Superior temporal gyrus (tissue), 1 donor: ENCODE results near the gene METTL16.

Experiments
- DNase-seq: peaks from one replicate; pipeline ENCODE4 v3.0.0-alpha.2; 2016; ENCODE audit errors: extremely low spot score

Gene METTL16

DNA sequence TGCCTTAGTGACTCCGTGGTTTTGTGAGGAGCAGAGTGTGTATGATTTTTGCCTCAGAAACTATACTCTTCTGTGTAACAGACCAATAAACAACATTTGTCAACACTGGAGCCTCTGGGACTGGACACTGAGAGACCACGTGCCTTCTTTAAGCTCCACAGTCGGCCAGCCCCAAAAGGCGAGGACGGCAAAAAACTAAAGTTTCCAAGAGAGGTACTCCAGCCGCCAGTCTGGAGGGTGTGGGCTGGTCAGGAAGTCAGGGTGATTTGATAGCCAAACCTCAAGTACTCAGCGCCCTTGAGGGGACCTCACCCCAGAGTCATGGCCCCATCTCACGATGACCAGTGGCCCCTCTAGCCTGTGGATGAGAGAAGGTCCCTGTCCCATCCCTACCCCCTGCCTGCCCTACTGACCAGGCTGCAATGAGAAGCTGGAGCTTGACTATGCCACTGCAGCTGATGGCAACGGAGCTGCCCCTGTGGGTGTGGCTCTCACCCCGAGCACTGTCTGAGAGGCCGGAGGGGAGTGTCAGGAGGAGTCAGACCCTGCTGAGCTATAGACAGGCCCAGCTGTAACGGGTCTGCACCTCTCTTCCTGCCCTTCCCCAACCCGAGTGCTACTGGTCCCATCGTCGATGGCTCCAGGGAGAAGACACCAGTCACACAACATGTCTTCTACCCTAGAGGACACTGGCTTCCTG lies 130.6 kb downstream of the METTL16 start:
- no peak for DNase-seq

DNA sequence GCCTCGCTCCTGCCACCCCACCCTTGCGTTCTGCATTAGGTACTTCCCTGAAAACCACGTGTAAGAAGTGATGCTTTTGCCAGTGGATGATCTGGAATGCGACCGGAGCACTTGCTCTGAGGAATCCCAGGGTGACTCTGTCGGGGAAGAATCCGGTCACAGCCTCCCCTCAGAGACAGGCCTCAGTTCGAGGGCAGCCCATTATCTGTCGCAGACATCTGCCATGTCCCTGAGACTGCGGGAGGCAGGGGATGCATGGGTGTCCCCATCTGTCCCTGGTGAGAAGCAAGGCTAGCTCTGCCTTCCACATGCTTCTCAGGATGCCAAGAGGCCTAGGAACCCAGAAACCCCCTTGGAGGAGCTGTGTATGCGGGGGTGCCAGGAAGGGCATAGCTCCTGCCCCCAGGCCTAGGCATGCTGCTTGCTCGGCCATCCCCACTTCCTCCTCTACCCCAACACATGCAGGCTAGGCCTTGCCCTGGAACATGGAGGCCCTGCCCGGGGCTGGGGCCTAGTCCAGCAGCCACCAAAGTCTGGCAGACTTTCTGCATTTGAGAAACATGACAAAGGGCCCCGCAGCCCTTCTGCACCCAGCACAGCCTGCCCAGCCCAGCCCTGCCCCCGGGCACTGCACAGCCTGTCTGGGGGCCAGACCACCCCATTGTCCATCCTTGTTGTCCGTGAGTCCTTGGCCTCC lies 131.3 kb downstream of the METTL16 start:
- no peak for DNase-seq

DNA sequence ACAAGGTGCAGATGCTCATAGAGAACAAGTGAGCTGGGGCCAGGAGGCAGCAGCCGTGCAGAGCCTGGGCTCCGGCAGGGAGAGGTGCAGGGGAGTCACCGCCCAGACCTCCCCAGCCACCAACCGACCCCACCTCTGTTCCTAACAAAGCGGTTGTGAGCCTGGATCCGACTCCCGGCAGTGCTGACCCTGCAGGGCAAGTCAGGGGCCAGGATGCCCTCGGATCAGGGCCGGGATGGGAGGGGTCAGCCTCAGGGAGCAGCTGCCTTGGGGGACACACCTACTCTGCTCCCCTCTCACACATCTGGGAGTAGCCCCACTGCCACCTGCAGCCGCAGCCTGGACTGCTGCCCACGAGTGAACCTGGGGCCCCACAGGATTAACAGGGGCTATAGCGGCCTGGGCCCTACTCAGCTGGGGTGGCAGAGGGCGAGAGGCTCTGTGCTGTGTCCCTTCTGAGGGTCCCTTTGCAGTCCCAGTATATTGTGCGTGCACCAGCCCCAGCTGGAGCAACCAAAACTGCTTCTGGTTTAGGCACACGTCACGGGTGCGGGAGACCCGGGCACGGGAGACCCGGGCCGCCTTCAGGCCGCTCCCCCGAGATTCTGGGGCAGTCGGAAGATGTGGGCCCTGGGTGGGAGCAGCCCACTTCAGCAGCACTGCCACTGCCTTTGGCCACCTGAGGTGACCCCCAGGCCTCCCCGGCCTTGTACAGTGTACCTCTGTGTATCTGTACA lies 132.0 kb downstream of the METTL16 start:
- no peak for DNase-seq

DNA sequence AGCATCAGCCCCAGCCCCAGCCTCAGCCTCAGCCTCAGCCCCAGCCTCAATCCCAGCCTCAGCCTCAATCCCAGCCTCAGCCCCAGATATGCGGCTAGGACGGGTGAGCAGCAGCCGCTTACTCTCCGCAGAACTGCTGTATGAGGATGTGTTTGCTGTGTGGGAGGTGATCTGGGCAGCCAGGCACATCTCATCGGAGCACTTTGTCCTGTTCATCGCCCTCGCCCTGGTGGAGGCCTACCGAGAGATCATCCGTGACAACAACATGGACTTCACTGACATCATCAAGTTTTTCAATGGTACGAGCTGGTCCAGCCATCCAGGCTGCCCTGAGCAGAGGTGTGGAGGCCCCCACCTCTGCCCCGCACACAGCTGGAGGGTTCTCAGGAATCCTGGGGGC lies 132.8 kb downstream of the METTL16 start:
- no peak for DNase-seq

DNA sequence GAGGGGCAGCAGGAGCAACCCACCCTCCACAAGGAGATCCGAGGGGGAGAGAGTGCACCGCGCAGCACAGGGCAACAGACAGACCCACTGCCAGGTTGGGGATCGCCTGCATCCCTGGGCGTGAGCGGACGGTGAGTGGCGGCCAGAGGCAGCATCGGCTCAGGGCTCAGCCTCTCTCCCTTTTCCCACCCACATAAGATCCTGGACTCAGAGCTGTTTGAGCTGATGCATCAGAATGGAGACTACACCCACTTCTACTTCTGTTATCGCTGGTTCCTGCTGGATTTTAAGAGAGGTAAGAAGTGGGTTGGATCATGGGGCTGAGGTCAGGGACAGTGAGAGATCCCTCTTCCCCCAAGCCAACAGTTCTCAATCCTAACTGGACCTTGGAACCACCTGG lies 134.0 kb downstream of the METTL16 start:
- DNase-seq = no peak

DNA sequence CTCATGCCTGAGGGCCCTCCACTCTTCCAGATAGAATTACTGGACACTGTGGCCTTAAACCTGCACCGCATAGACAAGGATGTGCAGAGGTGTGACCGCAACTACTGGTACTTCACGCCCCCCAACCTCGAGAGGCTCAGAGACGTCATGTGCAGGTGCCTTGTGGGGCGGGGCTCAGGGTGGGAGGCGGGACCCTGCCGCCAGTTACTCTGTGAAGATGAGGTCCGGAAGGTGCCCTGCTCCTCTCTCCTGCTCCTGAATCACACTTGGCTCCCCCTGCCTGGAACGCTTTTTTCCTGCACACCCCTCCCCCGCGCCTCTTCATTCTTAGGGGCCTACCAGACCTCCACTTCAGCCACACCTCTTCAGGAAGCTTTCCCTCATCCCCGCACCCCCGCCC lies 135.6 kb downstream of the METTL16 start:
- DNase-seq = no peak

DNA sequence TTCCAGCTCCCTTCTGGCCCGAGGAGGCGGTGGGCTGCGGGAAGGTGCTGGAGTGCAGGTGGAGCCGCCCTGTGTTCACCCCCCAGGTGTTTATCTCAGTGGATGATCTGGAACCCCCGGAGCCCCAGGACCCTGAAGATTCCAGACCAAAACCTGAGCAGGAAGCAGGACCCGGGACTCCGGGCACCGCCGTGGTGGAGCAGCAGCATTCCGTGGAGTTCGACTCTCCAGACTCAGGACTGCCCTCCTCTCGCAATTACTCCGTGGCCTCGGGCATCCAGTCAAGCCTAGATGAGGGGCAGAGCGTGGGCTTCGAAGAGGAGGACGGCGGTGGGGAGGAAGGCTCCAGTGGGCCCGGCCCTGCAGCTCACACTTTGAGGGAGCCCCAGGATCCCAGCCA lies 136.3 kb downstream of the METTL16 start:
- DNase-seq = no peak

DNA sequence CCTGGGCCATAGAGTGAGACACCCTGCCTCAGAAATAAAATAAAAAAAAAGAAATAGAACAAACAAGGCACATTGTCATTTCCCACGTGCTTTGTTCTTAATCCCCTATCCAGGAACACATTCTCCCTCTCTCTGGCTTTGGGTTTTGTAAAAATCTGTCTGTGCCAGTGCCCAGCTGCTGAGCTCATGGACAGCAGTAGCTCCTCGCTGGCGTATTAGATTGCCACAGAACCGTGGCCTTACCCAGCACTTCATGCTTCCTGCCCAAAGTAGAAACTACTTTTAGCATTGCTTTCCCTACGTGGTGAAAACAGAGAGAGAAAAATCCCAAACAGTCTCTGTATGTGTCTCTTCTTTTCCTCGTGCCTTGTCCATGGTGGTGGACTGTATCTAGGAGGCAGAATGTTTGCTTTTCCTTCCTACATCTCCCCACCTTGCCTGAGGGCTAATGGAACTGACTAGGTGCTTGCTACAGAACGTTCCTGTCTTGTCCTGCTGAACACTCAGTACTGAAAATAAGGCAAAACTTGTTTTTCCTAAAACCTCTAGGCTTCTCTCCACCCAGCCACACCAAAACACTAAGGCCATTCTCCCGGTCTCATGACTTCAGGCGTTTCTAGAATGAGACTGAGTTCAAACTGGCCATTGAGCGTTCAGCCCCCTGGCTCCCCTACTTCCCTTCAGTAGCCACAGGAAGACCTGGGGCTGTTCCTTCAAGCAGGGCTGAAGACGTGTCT lies 137.0 kb downstream of the METTL16 start:
- DNase-seq = no peak

DNA sequence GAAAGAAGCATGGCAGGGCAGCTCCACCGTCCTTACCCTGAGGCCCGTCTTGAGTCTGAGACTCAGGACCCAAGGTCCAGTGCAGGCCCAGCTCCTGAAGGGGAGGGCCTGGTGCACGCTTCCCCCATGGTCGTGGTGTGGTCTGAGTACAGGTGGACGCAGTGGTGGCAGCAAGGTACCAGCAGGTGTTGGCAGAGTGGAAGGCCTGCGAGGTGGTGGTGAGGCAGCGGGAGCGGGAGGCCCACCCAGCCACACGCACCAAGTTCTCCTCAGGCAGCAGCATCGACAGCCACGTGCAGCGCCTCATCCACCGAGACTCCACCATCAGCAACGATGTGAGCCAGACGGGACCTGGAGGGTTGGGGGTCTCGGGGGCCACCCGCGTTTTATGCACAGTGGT lies 138.5 kb downstream of the METTL16 start:
- DNase-seq = no peak

DNA sequence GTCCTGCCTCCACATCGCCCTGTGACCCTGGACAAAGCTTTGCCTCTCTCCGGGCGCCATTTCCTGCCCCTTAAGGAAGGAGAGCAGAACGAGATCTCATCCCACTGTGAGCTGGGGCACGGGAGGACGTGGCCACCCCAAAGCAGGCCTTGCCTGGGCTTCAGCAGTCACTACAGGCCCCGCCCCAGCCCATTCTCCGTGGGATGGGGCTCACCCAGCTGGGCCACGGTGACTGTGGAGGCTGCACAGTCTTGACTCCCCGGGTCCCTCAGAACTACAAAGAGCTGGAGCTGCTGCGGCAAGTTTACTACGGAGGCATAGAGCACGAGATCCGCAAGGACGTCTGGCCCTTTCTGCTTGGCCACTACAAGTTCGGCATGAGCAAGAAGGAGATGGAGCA lies 139.0 kb downstream of the METTL16 start:
- no peak for DNase-seq

DNA sequence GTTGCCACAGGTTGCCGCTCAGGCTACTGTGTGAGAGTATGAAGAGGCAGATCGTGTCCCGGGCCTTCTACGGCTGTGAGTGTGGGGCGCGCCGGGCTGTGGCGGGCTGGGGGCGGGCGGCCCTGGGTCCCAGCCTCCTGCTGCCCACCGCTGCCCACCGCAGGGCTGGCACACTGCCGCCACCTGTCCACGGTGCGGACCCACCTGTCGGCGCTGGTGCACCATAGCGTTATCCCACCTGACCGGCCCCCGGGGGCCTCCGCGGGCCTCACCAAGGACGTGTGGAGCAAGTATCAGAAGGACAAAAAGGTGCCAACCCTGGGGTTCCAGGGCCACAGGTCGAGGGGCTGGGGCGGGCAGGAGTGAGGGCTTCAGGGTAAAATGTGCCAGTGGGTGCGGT lies 139.5 kb downstream of the METTL16 start:
- no peak for DNase-seq

DNA sequence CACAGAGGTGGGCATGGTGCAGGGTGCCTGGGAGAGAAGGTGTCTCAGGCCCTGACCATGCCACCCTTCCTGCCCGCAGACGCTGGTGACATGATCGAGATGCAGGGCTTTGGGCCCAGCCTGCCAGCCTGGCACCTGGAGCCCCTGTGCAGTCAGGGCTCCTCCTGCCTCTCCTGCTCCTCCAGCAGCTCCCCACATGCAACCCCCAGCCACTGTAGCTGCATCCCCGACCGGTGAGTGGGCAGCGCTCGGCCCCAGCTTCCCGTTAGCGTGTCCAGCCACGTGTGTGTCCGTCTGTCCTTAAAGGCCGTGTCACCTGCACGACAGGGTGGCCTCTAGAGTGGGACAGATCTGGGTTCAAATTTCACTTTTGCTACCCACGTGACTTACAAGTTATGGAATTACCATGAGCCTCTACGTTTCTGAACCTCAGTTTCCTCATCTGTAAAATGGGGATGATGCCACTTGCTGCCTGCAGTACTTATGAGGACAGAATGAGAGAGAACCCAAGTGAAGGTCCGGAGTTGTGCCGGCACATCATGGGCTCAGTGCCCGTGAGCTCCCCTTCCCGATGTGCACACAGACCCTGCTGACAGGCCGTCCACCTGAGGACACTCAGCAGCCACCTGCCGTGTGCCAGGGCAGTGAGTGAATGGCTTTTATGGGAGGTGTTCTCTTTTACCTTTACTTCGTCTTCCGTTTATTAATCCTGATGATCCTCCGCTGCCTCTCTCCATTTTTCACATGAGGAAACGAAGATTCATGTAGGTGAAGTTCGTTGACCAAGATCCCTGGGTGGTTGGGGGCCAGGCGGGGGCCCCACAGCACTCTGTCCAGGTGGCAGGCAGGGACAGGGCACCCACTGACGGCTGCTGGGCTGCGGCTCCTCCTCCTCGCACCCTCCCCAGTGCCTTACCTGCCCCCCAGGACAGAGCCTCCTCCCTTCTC lies 140.2 kb downstream of the METTL16 start:
- no peak for DNase-seq

DNA sequence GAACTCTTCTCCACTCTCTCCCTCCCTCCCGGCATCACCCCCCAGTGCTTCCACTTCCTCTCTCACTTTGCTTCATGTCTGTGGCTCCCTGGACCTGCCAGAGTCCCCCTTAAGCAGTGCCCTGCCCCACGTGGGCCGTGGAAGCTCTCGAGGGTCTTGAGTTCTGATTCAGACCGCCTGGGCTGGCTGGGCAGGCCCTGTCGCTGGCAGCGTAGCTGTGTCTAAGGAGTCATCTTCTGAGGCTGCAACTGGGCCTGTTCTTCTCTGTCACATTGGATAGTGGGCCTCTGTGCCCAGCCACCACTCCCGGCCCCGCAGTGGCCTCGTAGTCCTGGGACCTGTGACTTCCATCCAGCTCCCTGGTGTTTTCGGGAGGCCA lies 141.5 kb downstream of the METTL16 start:
- DNase-seq = no peak

DNA sequence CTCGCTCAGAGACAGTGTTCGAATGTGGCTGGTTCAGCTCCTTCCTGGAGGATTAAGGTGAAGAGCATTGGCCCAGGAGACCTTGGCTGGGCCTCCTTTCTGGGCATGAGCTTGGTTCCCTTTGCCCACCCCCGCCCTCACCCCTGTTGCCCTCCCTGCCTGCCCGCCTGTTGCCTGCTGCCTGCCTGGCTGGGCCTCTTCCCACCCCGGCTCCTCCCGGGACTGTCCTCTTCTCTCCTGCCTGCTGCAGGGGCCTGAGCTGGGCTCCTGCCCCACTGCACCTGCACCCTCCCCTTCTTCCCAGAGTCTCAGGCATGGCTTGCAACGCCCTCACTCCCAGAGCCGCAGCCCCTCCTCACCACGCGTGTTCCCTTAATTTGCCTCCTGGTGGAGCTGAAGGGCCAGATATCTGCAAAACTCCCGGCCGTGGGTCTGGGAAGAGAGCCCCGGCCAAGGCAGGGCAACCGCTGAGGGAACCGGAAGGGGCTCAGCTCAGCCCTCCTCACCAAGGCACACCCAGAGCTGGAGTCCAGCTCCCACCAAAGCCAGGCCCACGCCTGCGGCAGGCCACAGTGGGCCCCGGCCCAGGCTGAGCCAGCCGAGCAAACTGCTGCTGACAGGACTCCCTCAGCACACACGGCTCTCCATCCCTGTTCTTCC lies 142.0 kb downstream of the METTL16 start:
- DNase-seq = no peak

DNA sequence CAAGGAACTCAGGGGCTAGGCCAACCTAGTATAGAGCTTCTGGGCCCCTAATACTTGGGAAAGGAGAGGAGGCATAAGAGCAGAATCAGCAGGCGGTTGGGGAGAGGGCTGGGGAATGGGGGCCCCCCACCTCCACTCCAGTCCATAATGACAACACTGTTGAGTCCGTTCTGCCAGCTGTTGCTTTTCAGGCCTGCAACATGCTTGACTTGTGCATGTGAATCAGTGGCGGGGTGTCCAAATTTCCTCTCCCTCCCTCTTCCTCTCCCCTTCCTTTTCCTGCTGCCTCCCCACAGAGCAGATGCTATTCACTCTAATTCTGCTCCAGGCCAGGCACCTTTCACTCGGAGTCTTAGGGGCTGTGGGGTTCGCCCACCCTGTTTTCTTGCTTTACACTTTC lies 142.6 kb downstream of the METTL16 start:
- DNase-seq = no peak

DNA sequence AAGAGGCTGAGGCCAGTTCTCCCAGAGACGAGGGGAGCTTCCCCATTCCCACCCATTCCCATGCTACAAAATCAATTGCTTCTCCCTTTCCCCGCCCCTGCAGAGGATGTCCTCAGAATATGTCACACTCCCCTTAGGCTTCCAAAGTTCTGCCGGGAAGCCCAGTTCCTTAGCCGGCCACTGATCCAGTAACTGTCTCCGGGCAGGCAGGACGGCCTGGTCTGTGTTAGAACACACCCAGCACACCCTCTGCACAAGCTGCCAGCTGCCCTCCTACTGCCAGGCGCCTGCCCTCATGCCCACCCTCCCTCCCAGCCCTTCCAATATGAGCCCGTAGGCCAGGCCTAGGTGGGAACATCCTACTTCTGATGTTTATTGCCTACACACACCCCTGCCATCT lies 143.3 kb downstream of the METTL16 start:
- DNase-seq = no peak

DNA sequence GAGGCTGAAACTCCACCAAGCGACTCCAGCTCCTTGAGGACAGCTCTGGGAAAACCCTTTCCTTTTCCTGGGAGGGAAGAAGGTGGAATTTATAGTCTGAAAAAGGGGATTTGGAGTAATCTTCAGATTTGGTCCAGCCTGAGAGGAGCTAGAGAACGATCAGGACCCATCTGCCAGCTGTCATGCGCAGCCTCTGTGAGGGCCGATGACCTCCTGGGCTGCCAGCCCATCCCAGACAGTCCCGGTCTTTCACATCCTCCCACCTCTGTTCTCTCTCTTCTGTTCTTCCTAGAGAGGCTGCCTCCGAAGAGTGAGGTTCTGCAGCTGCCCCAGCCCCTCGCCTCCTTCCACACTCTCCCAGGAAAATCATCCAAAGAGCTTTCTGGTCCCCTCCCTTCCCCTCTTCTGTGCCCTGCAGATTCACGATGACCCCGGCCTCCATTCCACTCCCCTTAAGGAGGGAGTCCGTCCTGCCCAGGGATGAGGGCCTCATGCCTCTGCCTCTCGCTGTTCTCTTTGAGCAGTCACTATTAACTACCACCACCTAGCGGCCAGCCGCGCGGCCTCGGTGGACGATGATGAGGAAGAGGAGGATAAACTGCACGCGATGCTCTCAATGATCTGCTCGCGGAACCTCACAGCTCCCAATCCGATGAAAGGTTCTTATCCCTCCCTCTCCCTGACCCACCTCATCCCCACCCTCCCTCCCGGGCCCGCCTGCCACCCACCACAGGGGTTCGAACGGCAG lies 144.8 kb downstream of the METTL16 start:
- DNase-seq = no peak
